Ovary (tissue), 9 donors: ENCODE results near the gene LGALS7B. TPM values are rescaled to one million over a fixed set of nuclear protein-coding genes. Genes with fewer than 3 reads are reported as not detected.

ENCODE experiments used
- DNase-seq, 5 donors: peaks; one replicate each; pipeline ENCODE4 v3.0.0-alpha.2; 2019 to 2020
- H3K27ac ChIP-seq, 2 donors: fragments of 200-600 bp; one replicate each; pipeline versions ENCODE4 v1.5.1 to v1.8.0; 2019 to 2022
- H3K27me3 ChIP-seq: fragments of 200-600 bp; one replicate; pipeline ENCODE4 v1.8.0; 2022
- H3K36me3 ChIP-seq: fragments of 200-600 bp; sonication (generic); one replicate; pipeline ENCODE4 v1.5.1; 2019
- H3K4me1 ChIP-seq: one replicate; pipeline ENCODE4 v1.8.1; 2013; ENCODE audit warnings: mild to moderate bottlenecking, moderate library complexity; ENCODE audit not compliant: insufficient read depth
- H3K4me3 ChIP-seq: fragments of 200-600 bp; sonication (generic); one replicate; pipeline ENCODE4 v1.5.1; 2017
- H3K9me3 ChIP-seq, 2 donors: fragments of 200-600 bp in 1 of 2; sonication (generic) in 1 of 2; one replicate each; pipeline versions ENCODE4 v1.5.1 to v1.8.1; 2013 to 2019; ENCODE audit warnings: mild to moderate bottlenecking in 1 of 2, moderate library complexity in 1 of 2
- CTCF ChIP-seq, 3 donors: fragments of 450-650 bp in 2 of 3; fragments of 200-600 bp in 1 of 3; IDR thresholded peaks; one replicate each; pipeline versions ENCODE4 v1.5.1 to v1.8.0; 2016 to 2022; ENCODE audit warnings: antibody characterized with exemption in 3 of 3, mild to moderate bottlenecking in 1 of 3
- EP300 ChIP-seq: sonication (generic); formaldehyde crosslinking; IDR thresholded peaks from one replicate; pipeline ENCODE4 v1.6.1; 2017; ENCODE audit warnings: antibody characterized with exemption
- POLR2A ChIP-seq: fragments of 450-650 bp; IDR thresholded peaks from one replicate; pipeline ENCODE4 v1.6.1; 2017; ENCODE audit warnings: antibody characterized with exemption, mild to moderate bottlenecking, moderate library complexity
- WGBS, 3 donors: extraction: QIAGEN DNeasy Blood & Tissue Kit in 1 of 3; methylation state at CpG; one replicate each; pipeline versions ENCODE4 v1.1.5 to v1.1.7; 2013 to 2017; 5-methylcytosine and 5-hydroxymethylcytosine counted together
- intact Hi-C, 4 donors: fragments of 100-400 bp; cut with DNase I; formaldehyde crosslinking; loops; one replicate each; pipeline versions ENCODE4 v1.11.0 to v1.15.1; 2022 to 2023
- polyA plus RNA-seq, 2 donors: library from polyadenylated mRNA; stranded (reverse); fragments of 200-250 nt in 1 of 2; fragments of 350-450 nt in 1 of 2; fragmentation: Illumina TruSeq in 1 of 2; extraction: RNeasy Lipid Tissue Mini Kit (QIAGEN cat#74804) in 1 of 2; gene quantifications; one replicate each; pipeline ENCODE4 v1.2.3, GENCODE V29; 2013 to 2014
- total RNA-seq, 7 donors: library from RNA; depleted of rRNA in 2 of 7; stranded (reverse); fragments of >200 nt in 2 of 7; fragmentation: NEBNext Ultra II Directional in 3 of 7; extraction: Animal tissue kit (Norgen Biotek cat#: 25700) in 3 of 7; gene quantifications; one replicate each; pipeline versions ENCODE4 v1.1.0 to v1.2.4, GENCODE V29; 2016 to 2023
- donor health status: DM: no; HTN: no; CAD: no; lungs with moderate emphysema.
- donor health status: DM: no; HTN: no; CAD: no.
- donor health status: Bipolar disorder and iron deficiency.
- donor health status: DM: yes; HTN: yes; CAD: no.
- donor health status: DM: no; HTN: no; CAD: no.
- donor health status: DM: yes; HTN: yes; CAD: no.

The LGALS7B gene
- total and polyA plus RNA-seq, 9 donors, result not detected

DNA sequence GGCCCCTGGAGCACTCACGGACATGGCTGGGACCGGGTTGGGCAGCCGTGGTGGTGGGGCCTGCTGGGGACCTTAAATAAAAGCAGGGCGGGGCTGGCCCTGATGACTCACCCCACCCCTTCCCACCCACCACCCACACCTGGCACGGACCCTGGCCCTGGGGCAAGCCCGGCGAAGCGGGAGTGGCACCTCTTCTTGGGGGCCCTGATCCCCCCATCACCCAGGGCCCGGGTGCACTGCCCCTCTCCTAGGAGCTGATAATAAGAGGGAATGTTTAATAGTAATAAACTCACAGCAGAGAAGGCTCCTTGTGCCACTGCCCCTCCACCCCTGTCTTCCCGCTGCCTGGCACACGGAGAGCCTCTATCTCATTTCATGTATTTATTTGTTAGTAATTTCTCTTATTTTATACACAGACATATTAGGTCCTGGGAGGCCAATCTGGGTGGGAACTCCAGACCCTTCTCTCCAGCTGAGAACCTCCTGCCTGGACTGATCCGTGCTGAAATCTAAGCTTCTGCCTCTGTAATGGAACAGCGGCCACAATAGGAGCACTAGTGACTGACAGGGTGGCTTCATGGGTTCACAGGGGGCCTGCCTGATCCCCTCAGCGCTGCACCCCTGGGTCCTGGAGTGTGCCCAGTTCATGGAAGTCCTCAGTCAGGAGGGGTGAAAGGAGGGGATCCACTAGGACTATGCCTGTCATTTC, 15.4 kb upstream of the LGALS7B start, which contains the start of gene LGALS7:
TSS of gene LGALS7 (minus strand) at position 49 of the 709 bp plus-strand sequence. CDS start at position 24, 25 bp downstream.
- H3K36me3 ChIP-seq, result no peaks in the 10 kb centered on the region
- intact Hi-C loops, result loop anchor here in 1 of 4 donors (2.0 kb wide), 1 partner anchor 19 kb away; no protein-coding TSS in a partner anchor

GRCh38 chr19:38774181-38774950, 14.6 kb upstream of the LGALS7B start:
- peaks cover 6% of the 10 kb centered on the region for H3K4me1 ChIP-seq
- no peak for TF ChIP-seq EP300
- no peak for TF ChIP-seq CTCF (IDR thresholded peaks at IDR 0.05)
- no peak for TF ChIP-seq POLR2A
- no peaks in the 10 kb centered on the region for H3K9me3 ChIP-seq
- no peak overlapping the region for H3K4me3 ChIP-seq
- WGBS, 3 donors, result 73 to 85% (median 78%) methylated on average over 12 to 13 of the region's 13 CpGs
- H3K27ac ChIP-seq, result no peak overlapping the region
- DNase-seq, result no peak
- H3K36me3 ChIP-seq, result no peaks in the 10 kb centered on the region
- intact Hi-C loops, result loop anchor here in 1 of 4 donors (2.0 kb wide), 1 partner anchor 18 kb away; no protein-coding TSS in a partner anchor
- H3K27me3 ChIP-seq, result no peaks in the 10 kb centered on the region

More for the DNA sequence above, 15.4 kb upstream of the LGALS7B start, which contains the start of gene LGALS7:
- DNase-seq, result no peak
- TF ChIP-seq CTCF (IDR thresholded peaks at IDR 0.05), result no peak
- TF ChIP-seq POLR2A, result no peak
- no peak for TF ChIP-seq EP300
- 74 to 85% (median 80%) methylated on average over 6 to 10 of the region's 14 CpGs for WGBS, 3 donors
- H3K27ac ChIP-seq, result no peak within 1 kb of the TSS
- H3K4me1 ChIP-seq, result peaks cover 5% of the 10 kb centered on the region
- H3K27me3 ChIP-seq, result no peaks in the 10 kb centered on the region
- H3K9me3 ChIP-seq, result no peaks in the 10 kb centered on the region
- no peak within 1 kb of the TSS for H3K4me3 ChIP-seq

GRCh38 chr19:38778733-38779132, 10.3 kb upstream of the LGALS7B start:
- TF ChIP-seq EP300 (no peak), CTCF (IDR thresholded peaks at IDR 0.05) (no peak), POLR2A (no peak)
- WGBS, 3 donors, result 8 to 25% (median 8%) methylated on average over 7 of the region's 7 CpGs
- Histone ChIP-seq H3K4me1 (peaks cover 1% of the 10 kb centered on the region), H3K4me3 (no peak overlapping the region), H3K27me3 (no peaks in the 10 kb centered on the region), H3K27ac (no peak overlapping the region), H3K36me3 (no peaks in the 10 kb centered on the region), H3K9me3 (no peaks in the 10 kb centered on the region)
- no peak for DNase-seq
- intact Hi-C loops, result no loop called here

GRCh38 chr19:38780443-38780842, 8.6 kb upstream of the LGALS7B start:
- 78 to 80% (median 79%) methylated on average over 7 of the region's 7 CpGs for WGBS, 3 donors
- Histone ChIP-seq H3K4me1 (peaks cover 1% of the 10 kb centered on the region), H3K4me3 (no peak overlapping the region), H3K27ac (no peak overlapping the region), H3K36me3 (no peaks in the 10 kb centered on the region), H3K9me3 (no peaks in the 10 kb centered on the region), H3K27me3 (no peaks in the 10 kb centered on the region)
- no peak for DNase-seq
- TF ChIP-seq POLR2A, result no peak
- TF ChIP-seq EP300, result no peak
- TF ChIP-seq CTCF (IDR thresholded peaks at IDR 0.05), result no peak
- intact Hi-C loops, result no loop called here
